Peyer's patch (tissue), 4 donors: ENCODE data around the gene COMMD1. TPM values are rescaled to one million over a fixed set of nuclear protein-coding genes. Genes with fewer than 3 reads are reported as not detected.

Experiments
- DNase-seq, 3 donors: peaks; one replicate each; pipeline ENCODE4 v3.0.0-alpha.2; 2017 to 2019
- H3K27ac ChIP-seq, 4 donors: fragments of 200-600 bp; sonication (generic); one replicate each; pipeline ENCODE4 v1.5.1; 2016 to 2019
- H3K27me3 ChIP-seq, 2 donors: fragments of 200-600 bp; sonication (generic); one replicate each; pipeline ENCODE4 v1.5.1; 2019
- H3K36me3 ChIP-seq, 3 donors: fragments of 200-600 bp; sonication (generic); one replicate each; pipeline ENCODE4 v1.5.1; 2016 to 2019
- H3K4me1 ChIP-seq, 4 donors: fragments of 200-600 bp; sonication (generic); one replicate each; pipeline ENCODE4 v1.5.1; 2016 to 2019
- H3K4me3 ChIP-seq, 4 donors: fragments of 200-600 bp; sonication (generic); 1 replicate in 3 of 4; 2 replicates in 1 of 4; pipeline ENCODE4 v1.5.1; 2016 to 2019; ENCODE audit warnings: mild to moderate bottlenecking in 1 of 4
- H3K9me3 ChIP-seq, 4 donors: fragments of 200-600 bp; sonication (generic); one replicate each; pipeline ENCODE4 v1.5.1; 2016 to 2019; ENCODE audit warnings: mild to moderate bottlenecking in 1 of 4
- CTCF ChIP-seq, 6 experiments: fragments of 450-650 bp in 4 of 6; fragments of 200-600 bp in 2 of 6; sonication (generic) in 1 of 6; IDR thresholded peaks; one replicate each; pipeline ENCODE4 v1.5.1; 2017 to 2019; ENCODE audit warnings: antibody characterized with exemption in 6 of 6, mild to moderate bottlenecking in 3 of 6, moderate library complexity in 1 of 6
- POLR2A ChIP-seq, 2 donors: fragments of 450-650 bp; IDR thresholded peaks; one replicate each; pipeline ENCODE4 v1.5.1; 2017; ENCODE audit warnings: antibody characterized with exemption in 2 of 2, mild to moderate bottlenecking in 2 of 2, moderate library complexity in 2 of 2
- total RNA-seq, 4 donors: library from RNA; depleted of rRNA; stranded (reverse); fragments of >200 nt; gene quantifications; one replicate each; pipeline ENCODE4 v1.1.0, GENCODE V29; 2016

COMMD1 gene
- total RNA-seq, 4 donors from 2014 or later = 32.9 to 52.8 (median 35.2) TPM

GRCh38 chr2:61943251-61943650, 37.8 kb downstream of the COMMD1 start:
- TF ChIP-seq POLR2A (IDR thresholded peaks at IDR 0.05) = no peak
- TF ChIP-seq CTCF (IDR thresholded peaks at IDR 0.05) = no peak
- Histone ChIP-seq H3K9me3 (no peaks in the 10 kb centered on the region), H3K36me3 (no peaks in the 10 kb centered on the region), H3K27me3 (no peaks in the 10 kb centered on the region), H3K4me1 (no peaks in the 10 kb centered on the region), H3K27ac (no peak overlapping the region), H3K4me3 (no peak overlapping the region)
- no peak for DNase-seq

GRCh38 chr2:61946666-61947065, 41.2 kb downstream of the COMMD1 start:
- H3K36me3 ChIP-seq = no peaks in the 10 kb centered on the region
- TF ChIP-seq CTCF (IDR thresholded peaks at IDR 0.05) = no peak
- no peak for TF ChIP-seq POLR2A (IDR thresholded peaks at IDR 0.05)
- no peak overlapping the region for H3K4me3 ChIP-seq
- no peaks in the 10 kb centered on the region for H3K4me1 ChIP-seq
- H3K27ac ChIP-seq = no peak overlapping the region
- no peaks in the 10 kb centered on the region for H3K27me3 ChIP-seq
- no peak for DNase-seq
- H3K9me3 ChIP-seq = no peaks in the 10 kb centered on the region

- no peaks in the 10 kb centered on the region for H3K9me3 ChIP-seq
- no peak for DNase-seq
- no peaks in the 10 kb centered on the region for H3K36me3 ChIP-seq
- H3K4me3 ChIP-seq = no peak overlapping the region
- H3K27me3 ChIP-seq = no peaks in the 10 kb centered on the region
- no peak overlapping the region for H3K27ac ChIP-seq
- TF ChIP-seq CTCF (IDR thresholded peaks at IDR 0.05) = no peak
- no peak for TF ChIP-seq POLR2A (IDR thresholded peaks at IDR 0.05)
- H3K4me1 ChIP-seq = no peaks in the 10 kb centered on the region
These were observed 43.4 kb downstream of the COMMD1 start for GRCh38 chr2:61948661-61949457.

- no peaks in the 10 kb centered on the region for H3K36me3 ChIP-seq
- DNase-seq = no peak
- no peaks in the 10 kb centered on the region for H3K9me3 ChIP-seq
- H3K27me3 ChIP-seq = no peaks in the 10 kb centered on the region
- TF ChIP-seq POLR2A (IDR thresholded peaks at IDR 0.05) = no peak
- TF ChIP-seq CTCF (IDR thresholded peaks at IDR 0.05) = no peak
- H3K27ac ChIP-seq = no peak overlapping the region
- H3K4me1 ChIP-seq = no peaks in the 10 kb centered on the region
- no peak overlapping the region for H3K4me3 ChIP-seq
These were observed 43.9 kb downstream of the COMMD1 start for GRCh38 chr2:61949458-61949713.

- no peaks in the 10 kb centered on the region for H3K36me3 ChIP-seq
- H3K27me3 ChIP-seq = no peaks in the 10 kb centered on the region
- no peaks in the 10 kb centered on the region for H3K4me1 ChIP-seq
- no peaks in the 10 kb centered on the region for H3K9me3 ChIP-seq
- TF ChIP-seq POLR2A (IDR thresholded peaks at IDR 0.05) (no peak), CTCF (IDR thresholded peaks at IDR 0.05) (no peak)
- DNase-seq = no peak
- H3K4me3 ChIP-seq = no peak overlapping the region
- H3K27ac ChIP-seq = no peak overlapping the region
These were observed 44.5 kb downstream of the COMMD1 start for GRCh38 chr2:61949714-61950560.
